SKM-1 treated with dmso at 0.1 percent for 144 hours (cell line): ENCODE measurements around the gene CAMK4.
"Not testable (repeated sequence)": the region's sequence is repeated elsewhere in the genome, so short reads cannot be mapped to it uniquely, and the experiment has no call there.

Source experiments
- DNase-seq: peaks from one replicate; lab custom pipeline; 2025; ENCODE audit not compliant: unreplicated experiment; lab: John Stamatoyannopoulos, UW

The CAMK4 gene

GRCh38 chr5:111377306-111377705 is 153.1 kb downstream of the CAMK4 start:
- DNase-seq: no peak

- DNase-seq: no peak
These were observed 155.2 kb downstream of the CAMK4 start for GRCh38 chr5:111379391-111379816.

- no peak for DNase-seq
These were observed 159.2 kb downstream of the CAMK4 start for GRCh38 chr5:111383288-111383970.

GRCh38 chr5:111384220-111384619 is 160.0 kb downstream of the CAMK4 start:
- no peak for DNase-seq

GRCh38 chr5:111385051-111385450 is 160.9 kb downstream of the CAMK4 start:
- DNase-seq: no peak

- DNase-seq: no peak
These were observed 162.0 kb downstream of the CAMK4 start for GRCh38 chr5:111385970-111386831.

GRCh38 chr5:111386832-111387162 is 162.6 kb downstream of the CAMK4 start:
- no peak for DNase-seq

- no peak for DNase-seq
These were observed 163.2 kb downstream of the CAMK4 start for GRCh38 chr5:111387361-111387760.

- DNase-seq: no peak
These were observed 165.4 kb downstream of the CAMK4 start for GRCh38 chr5:111389390-111390082.

- DNase-seq: no peak
These were observed 168.0 kb downstream of the CAMK4 start for GRCh38 chr5:111392181-111392580.

- DNase-seq: no peak
These were observed 170.4 kb downstream of the CAMK4 start for GRCh38 chr5:111394586-111394985.

GRCh38 chr5:111398013-111398412 is 173.8 kb downstream of the CAMK4 start:
- DNase-seq: no peak

GRCh38 chr5:111399113-111399512 is 174.9 kb downstream of the CAMK4 start:
- DNase-seq: no peak

- DNase-seq: no peak
These were observed 177.7 kb downstream of the CAMK4 start for GRCh38 chr5:111401906-111402305.

GRCh38 chr5:111404270-111404769 is 180.1 kb downstream of the CAMK4 start:
- DNase-seq: no peak

GRCh38 chr5:111407562-111407961 is 183.4 kb downstream of the CAMK4 start:
- DNase-seq: no peak

- DNase-seq: no peak
These were observed 184.6 kb downstream of the CAMK4 start for GRCh38 chr5:111408817-111409216.

GRCh38 chr5:111409266-111409665 is 185.1 kb downstream of the CAMK4 start:
- not testable (repeated sequence) for DNase-seq

- not testable (repeated sequence) for DNase-seq
These were observed 185.9 kb downstream of the CAMK4 start for GRCh38 chr5:111410067-111410466.

- DNase-seq: no peak
These were observed 187.1 kb downstream of the CAMK4 start for GRCh38 chr5:111411301-111411700.

- DNase-seq: no peak
These were observed 188.4 kb downstream of the CAMK4 start for GRCh38 chr5:111412593-111412992.

- DNase-seq: no peak
These were observed 190.9 kb downstream of the CAMK4 start for GRCh38 chr5:111415053-111415452.
